HG03378 (cell line): ENCODE results near the gene EML5.

Experiments
- ATAC-seq: cut with Tn5 transposase; IDR thresholded peaks from one replicate; pipeline ENCODE4 v1.9.1; 2021; ENCODE audit warnings: mild to moderate bottlenecking, moderate library complexity; ENCODE audit not compliant: unreplicated experiment

Gene EML5

GRCh38 chr14:88568196-88568595 lies 224.6 kb downstream of the EML5 start:
- no peak for ATAC-seq

GRCh38 chr14:88565427-88565826 lies 227.3 kb downstream of the EML5 start:
- no peak for ATAC-seq

GRCh38 chr14:88563845-88564244 lies 228.9 kb downstream of the EML5 start:
- no peak for ATAC-seq

- ATAC-seq, result peak; percentile 87
Measured at GRCh38 chr14:88562831-88563686, 229.7 kb downstream of the EML5 start, which contains the start of gene ZC3H14. Gene ZC3H14, plus strand, starts transcription at chr14:88563037. Its CDS starts 97 bp downstream, at chr14:88563134.

- ATAC-seq, result peak; percentile 21
Measured at GRCh38 chr14:88562532-88562830, 230.3 kb downstream of the EML5 start.
